Panc1 (cell line): ENCODE results near the gene GNAI2. TPM values are rescaled to one million over a fixed set of nuclear protein-coding genes. Genes with fewer than 3 reads are reported as not detected.

ENCODE experiments used
- ATAC-seq: fragments of 200-7000 bp; cut with Tn5 transposase; 2 replicates; pipeline ENCODE4 v1.9.1; 2020; ENCODE audit warnings: mild to moderate bottlenecking, moderate library complexity
- BruUV-seq: library from RNA; stranded (reverse); fragments of 400-500 nt; replicated peaks from 2 replicates; lab custom pipeline; 2021; lab: Mats Ljungman, UMichigan
- CTCF ChIA-PET: fragments of 300-600 bp; sonication (Branson Sonifier 250); formaldehyde crosslinking; loops from one replicate; lab custom pipeline; 2022; ENCODE audit warnings: antibody characterized with exemption; lab: Charles Lee
- POLR2A ChIA-PET: fragments of 300-600 bp; sonication (Branson Sonifier 250); formaldehyde crosslinking; loops from one replicate; lab custom pipeline; 2022; ENCODE audit warnings: antibody characterized with exemption; lab: Charles Lee
- DNase-seq: peaks from one replicate; pipeline ENCODE4 v3.0.0-alpha.2; 2010; ENCODE audit warnings: low read depth, low spot score
- H3K27ac ChIP-seq: 2 replicates; pipeline ENCODE4 v1.5.1; 2011; ENCODE audit warnings: mild to moderate bottlenecking, low read length, inconsistent platforms
- H3K27me3 ChIP-seq: fragments of 200-500 bp; sonication (Bioruptor generic); 2 replicates; pipeline ENCODE4 v1.6.0; 2014; ENCODE audit warnings: low read length, inconsistent platforms; ENCODE audit not compliant: control insufficient read depth, insufficient read depth
- H3K36me3 ChIP-seq: fragments of 200-500 bp; sonication (Bioruptor generic); 2 replicates; pipeline ENCODE4 v1.5.1; 2014; ENCODE audit warnings: inconsistent platforms, mild to moderate bottlenecking, low read length, moderate library complexity; ENCODE audit not compliant: control insufficient read depth, insufficient read depth
- H3K4me1 ChIP-seq: 2 replicates; pipeline ENCODE4 v1.5.1; 2011; ENCODE audit warnings: inconsistent platforms, mild to moderate bottlenecking, low read length, moderate library complexity; ENCODE audit not compliant: control insufficient read depth, insufficient read depth
- H3K4me3 ChIP-seq, 2 experiments: 2 replicates each; pipeline ENCODE4 v1.5.1; 2011 to 2012; ENCODE audit warnings: low read depth in 2 of 2, low read length in 2 of 2, mild to moderate bottlenecking in 2 of 2, inconsistent platforms in 1 of 2, moderate library complexity in 1 of 2
- H3K9me3 ChIP-seq: fragments of 200-500 bp; sonication (Bioruptor generic); 2 replicates; pipeline ENCODE4 v1.5.1; 2014; ENCODE audit warnings: low read depth, mild to moderate bottlenecking, inconsistent platforms, low read length, moderate library complexity; ENCODE audit not compliant: control insufficient read depth, insufficient read depth
- POLR2AphosphoS5 ChIP-seq: IDR thresholded peaks from 2 replicates; pipeline ENCODE4 v1.6.1; 2012; ENCODE audit warnings: mild to moderate bottlenecking, low read depth, low read length, moderate library complexity
- SIN3A ChIP-seq: IDR thresholded peaks from 2 replicates; pipeline ENCODE4 v1.6.1; 2012; ENCODE audit warnings: low read depth, mild to moderate bottlenecking, low read length, moderate library complexity, borderline replicate concordance; ENCODE audit not compliant: insufficient read depth
- TCF7L2 ChIP-seq: IDR thresholded peaks from 2 replicates; pipeline ENCODE4 v1.6.1; 2011; ENCODE audit warnings: mild to moderate bottlenecking, low read depth, low read length, inconsistent platforms
- in situ Hi-C: cut with HindIII; loops from 2 replicates; pipeline ENCODE4 v1.10.0; 2016; ENCODE audit warnings: low sequenced_read_pairs, low pct_unique_long_range_greater_than_20kb
- intact Hi-C: fragments of 100-400 bp; cut with micrococcal nuclease; formaldehyde crosslinking; loops from one replicate; pipeline ENCODE4 v1.10.0; 2022; ENCODE audit not compliant: unreplicated experiment
- total RNA-seq: library from RNA; stranded (reverse); gene quantifications from one replicate; pipeline ENCODE4 v1.2.1, GENCODE V29; 2021; ENCODE audit not compliant: unreplicated experiment
- TF ChIP-seq, protein P1 (sequence below), 2 experiments: IDR thresholded peaks; 2 replicates each; pipeline ENCODE4 v1.6.1; 2011 to 2012; ENCODE audit warnings: low read depth in 2 of 2, control low read depth in 1 of 2, low read length in 1 of 2, mild to moderate bottlenecking in 1 of 2, moderate library complexity in 1 of 2; ENCODE audit not compliant: insufficient read depth in 1 of 2
- TF ChIP-seq, protein P2 (sequence below): fragments of 450-650 bp; IDR thresholded peaks from 2 replicates; pipeline ENCODE4 v1.5.1; 2017; ENCODE audit warnings: mild to moderate bottlenecking

Gene GNAI2
- total RNA-seq, 1 experiment from 2014 or later, result 170 TPM

DNA sequence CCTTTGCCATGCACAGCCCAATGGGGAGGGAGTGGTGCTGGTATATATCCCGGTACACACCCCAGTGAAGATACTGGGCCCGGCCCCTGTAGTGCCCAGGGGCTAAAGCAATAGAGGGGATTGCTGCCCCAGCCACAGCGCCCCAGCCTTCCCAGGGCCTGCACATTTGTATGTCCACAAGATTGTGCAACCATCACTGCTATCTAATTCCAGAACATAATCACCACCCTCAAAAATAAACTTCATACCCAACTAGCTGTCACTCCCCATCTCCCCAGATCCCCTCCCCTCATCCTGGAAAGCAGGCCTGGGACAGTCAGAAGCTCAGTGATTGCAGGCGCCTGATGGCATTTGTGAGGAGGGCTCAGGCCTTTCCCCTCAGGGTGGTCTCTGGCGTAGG lies 13.5 kb downstream of the GNAI2 start:
- Histone ChIP-seq H3K27me3 (no peaks in the 10 kb centered on the region), H3K36me3 (no peaks in the 10 kb centered on the region), H3K9me3 (no peaks in the 10 kb centered on the region), H3K27ac (no peak overlapping the region), H3K4me1 (peaks cover 32% of the 10 kb centered on the region), H3K4me3 (no peak overlapping the region)
- BruUV-seq, result no TSS peak
- POLR2A ChIA-PET, result no interaction called here
- in situ Hi-C loops, result no loop called here
- DNase-seq, result no peak
- CTCF ChIA-PET, result no interaction called here
- TF ChIP-seq TCF7L2 (no peak), SIN3A (no peak), POLR2AphosphoS5 (no peak)
- TF ChIP-seq, protein P1, sequence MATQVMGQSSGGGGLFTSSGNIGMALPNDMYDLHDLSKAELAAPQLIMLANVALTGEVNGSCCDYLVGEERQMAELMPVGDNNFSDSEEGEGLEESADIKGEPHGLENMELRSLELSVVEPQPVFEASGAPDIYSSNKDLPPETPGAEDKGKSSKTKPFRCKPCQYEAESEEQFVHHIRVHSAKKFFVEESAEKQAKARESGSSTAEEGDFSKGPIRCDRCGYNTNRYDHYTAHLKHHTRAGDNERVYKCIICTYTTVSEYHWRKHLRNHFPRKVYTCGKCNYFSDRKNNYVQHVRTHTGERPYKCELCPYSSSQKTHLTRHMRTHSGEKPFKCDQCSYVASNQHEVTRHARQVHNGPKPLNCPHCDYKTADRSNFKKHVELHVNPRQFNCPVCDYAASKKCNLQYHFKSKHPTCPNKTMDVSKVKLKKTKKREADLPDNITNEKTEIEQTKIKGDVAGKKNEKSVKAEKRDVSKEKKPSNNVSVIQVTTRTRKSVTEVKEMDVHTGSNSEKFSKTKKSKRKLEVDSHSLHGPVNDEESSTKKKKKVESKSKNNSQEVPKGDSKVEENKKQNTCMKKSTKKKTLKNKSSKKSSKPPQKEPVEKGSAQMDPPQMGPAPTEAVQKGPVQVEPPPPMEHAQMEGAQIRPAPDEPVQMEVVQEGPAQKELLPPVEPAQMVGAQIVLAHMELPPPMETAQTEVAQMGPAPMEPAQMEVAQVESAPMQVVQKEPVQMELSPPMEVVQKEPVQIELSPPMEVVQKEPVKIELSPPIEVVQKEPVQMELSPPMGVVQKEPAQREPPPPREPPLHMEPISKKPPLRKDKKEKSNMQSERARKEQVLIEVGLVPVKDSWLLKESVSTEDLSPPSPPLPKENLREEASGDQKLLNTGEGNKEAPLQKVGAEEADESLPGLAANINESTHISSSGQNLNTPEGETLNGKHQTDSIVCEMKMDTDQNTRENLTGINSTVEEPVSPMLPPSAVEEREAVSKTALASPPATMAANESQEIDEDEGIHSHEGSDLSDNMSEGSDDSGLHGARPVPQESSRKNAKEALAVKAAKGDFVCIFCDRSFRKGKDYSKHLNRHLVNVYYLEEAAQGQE (IDR thresholded peaks at IDR 0.05; ENCODE audit: insufficient read depth in 1 of 2, low read depth in 2 of 2, low read length in 1 of 2), result no peak
- TF ChIP-seq, protein P2, sequence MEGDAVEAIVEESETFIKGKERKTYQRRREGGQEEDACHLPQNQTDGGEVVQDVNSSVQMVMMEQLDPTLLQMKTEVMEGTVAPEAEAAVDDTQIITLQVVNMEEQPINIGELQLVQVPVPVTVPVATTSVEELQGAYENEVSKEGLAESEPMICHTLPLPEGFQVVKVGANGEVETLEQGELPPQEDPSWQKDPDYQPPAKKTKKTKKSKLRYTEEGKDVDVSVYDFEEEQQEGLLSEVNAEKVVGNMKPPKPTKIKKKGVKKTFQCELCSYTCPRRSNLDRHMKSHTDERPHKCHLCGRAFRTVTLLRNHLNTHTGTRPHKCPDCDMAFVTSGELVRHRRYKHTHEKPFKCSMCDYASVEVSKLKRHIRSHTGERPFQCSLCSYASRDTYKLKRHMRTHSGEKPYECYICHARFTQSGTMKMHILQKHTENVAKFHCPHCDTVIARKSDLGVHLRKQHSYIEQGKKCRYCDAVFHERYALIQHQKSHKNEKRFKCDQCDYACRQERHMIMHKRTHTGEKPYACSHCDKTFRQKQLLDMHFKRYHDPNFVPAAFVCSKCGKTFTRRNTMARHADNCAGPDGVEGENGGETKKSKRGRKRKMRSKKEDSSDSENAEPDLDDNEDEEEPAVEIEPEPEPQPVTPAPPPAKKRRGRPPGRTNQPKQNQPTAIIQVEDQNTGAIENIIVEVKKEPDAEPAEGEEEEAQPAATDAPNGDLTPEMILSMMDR, result no peak
- intact Hi-C loops, result no loop called here
- ATAC-seq, result no peak

DNA sequence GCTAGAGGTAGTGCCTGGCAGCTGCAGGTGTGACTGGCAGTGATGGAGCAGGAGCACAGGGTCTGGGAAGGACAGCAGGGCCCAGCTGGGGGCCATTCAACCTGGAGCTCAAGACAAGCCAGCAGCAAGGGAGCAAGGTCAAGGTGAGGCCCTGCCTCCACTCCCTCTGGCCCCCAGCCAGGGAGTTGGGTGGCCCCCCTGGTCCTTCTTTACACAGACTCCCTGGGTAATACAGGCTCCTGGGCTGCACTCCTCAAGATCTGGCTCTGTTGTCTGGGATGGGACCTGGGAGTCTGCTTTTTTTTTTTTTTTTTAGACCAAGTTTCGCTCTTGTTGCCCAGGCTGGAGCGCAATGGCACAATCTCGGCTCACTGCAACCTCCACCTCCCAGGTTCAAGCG lies 14.5 kb downstream of the GNAI2 start:
- ChIA-PET POLR2A (no interaction called here), CTCF (interaction anchor here (0.6 kb wide), 1 partner anchor 26 kb away, joined by 3 read pairs; no protein-coding TSS in a partner anchor)
- Histone ChIP-seq H3K9me3 (no peaks in the 10 kb centered on the region), H3K4me1 (peaks cover 26% of the 10 kb centered on the region), H3K27ac (no peak overlapping the region), H3K4me3 (no peak overlapping the region), H3K36me3 (no peaks in the 10 kb centered on the region), H3K27me3 (no peaks in the 10 kb centered on the region)
- no TSS peak for BruUV-seq
- TF ChIP-seq, protein P1 (IDR thresholded peaks at IDR 0.05; ENCODE audit: insufficient read depth in 1 of 2, low read depth in 2 of 2, low read length in 1 of 2), result no peak
- TF ChIP-seq, protein P2, result no peak
- TF ChIP-seq POLR2AphosphoS5, result no peak
- no peak for TF ChIP-seq SIN3A
- TF ChIP-seq TCF7L2, result no peak
- no peak for ATAC-seq
- DNase-seq, result no peak
- in situ Hi-C loops (no loop called here), intact Hi-C loops (no loop called here)
